GM18868 (cell line): ENCODE results near the gene STAT4.

Experiments
- ATAC-seq: cut with Tn5 transposase; IDR thresholded peaks from one replicate; pipeline ENCODE4 v1.9.1; 2021; ENCODE audit warnings: mild to moderate bottlenecking, moderate library complexity; ENCODE audit not compliant: unreplicated experiment

STAT4 gene

DNA sequence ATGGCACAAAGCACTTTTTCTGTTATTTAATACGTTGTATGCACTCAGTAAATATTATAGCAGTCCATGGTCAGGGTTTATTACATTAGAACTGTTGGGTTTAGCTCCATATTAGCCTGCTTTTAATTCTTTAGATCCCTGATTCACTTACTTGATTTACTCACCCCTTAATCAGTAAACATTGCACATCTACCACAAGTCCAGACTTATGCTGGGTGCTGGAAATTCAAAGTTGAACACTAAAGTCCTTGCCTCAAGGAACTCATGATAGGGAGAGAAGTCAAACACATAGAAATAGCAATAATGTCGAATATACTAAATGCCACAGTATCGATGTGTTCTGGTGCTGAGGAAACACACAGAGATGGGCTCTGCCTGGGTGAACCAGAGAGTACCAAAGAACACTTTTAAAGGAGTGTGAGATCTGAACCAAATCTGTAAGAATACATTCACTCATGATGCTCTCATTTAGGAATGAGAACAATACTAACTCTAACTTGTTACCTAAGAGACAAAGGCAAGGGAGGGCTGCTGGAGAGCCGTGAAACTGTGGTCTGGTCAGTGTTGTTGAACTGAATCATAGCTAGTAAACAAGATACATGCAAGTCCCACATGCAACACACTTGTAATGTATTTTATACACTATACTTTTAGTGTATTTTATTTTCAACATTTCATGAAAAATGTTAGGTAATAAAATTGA is 4.9 kb downstream of the STAT4 start:
- ATAC-seq: no peak

- no peak for ATAC-seq
Observed at GRCh38 chr2:191144217-191144616, 6.6 kb downstream of the STAT4 start.

- no peak for ATAC-seq
Observed at GRCh38 chr2:191143791-191144190, 7.0 kb downstream of the STAT4 start.

- ATAC-seq: no peak
Observed at GRCh38 chr2:191128911-191129304, 21.9 kb downstream of the STAT4 start.

GRCh38 chr2:191128172-191128910 is 22.5 kb downstream of the STAT4 start:
- ATAC-seq: peak; percentile 91

- ATAC-seq: no peak
Observed at GRCh38 chr2:191127235-191127634, 23.6 kb downstream of the STAT4 start.

DNA sequence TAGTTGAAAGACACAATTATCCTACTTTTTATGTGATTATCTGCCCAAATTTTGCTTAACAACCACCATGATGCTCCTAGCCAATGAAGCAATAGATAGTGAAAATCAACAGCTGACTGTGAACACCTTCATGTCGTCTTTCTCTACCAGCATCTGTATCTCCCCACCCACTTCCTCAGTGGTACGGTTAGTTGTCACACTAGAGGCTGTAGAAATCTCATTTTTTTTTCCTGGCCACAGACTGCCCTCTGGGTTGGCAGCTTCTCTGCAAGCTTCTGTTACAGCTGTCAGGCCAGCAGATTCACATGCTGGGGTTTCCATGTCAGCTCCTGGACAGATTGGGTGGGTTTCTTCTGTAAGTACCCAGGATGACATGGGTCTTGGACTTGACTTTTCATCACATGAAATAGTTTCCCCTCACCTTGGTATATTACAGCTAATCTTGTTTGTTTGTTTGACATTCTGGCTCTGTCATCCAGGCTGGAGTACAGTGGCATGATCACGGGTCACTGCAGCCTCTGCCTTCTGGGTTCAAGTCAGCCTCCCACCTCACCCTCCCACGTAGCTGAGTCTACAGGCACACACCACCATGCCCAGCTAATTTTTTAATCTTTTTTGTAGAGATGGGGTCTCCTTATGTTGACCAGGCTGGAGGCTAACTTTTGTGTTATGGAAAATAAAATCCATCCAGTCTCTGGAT is 24.3 kb downstream of the STAT4 start:
- no peak for ATAC-seq

- ATAC-seq: no peak
Observed at GRCh38 chr2:191125646-191126045, 25.1 kb downstream of the STAT4 start.

DNA sequence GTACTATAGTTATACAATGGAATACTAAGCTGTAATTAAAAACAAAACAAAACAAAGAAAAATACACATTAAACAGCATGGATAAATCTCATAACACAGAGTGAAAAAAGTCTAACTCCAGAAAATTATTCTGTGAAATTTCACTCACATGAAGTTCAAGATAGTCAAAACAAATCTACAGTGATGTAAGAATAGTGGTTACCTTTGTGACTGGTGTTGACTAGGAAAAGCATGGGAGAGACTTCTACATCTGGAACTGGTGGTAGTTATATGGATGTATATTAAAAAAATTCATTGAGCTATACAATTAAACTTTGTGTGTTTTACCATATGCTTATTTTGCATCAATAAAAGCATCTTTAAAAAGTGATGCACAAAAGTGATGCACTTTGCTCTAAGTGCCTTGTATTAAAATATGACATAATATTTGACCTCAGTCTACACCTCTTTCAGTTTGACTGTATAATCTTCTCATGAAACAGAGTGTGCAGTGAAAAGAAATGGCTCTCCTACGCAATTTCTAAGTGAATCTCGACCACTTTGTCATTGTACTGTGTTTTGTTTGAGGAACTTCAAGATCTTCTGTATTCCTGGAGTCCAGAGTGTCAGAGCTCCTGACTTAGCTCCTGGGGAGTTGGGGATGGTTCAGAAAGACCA is 28.0 kb downstream of the STAT4 start:
- ATAC-seq: peak; percentile 93

- no peak for ATAC-seq
Observed at GRCh38 chr2:191117341-191117740, 33.5 kb downstream of the STAT4 start.

DNA sequence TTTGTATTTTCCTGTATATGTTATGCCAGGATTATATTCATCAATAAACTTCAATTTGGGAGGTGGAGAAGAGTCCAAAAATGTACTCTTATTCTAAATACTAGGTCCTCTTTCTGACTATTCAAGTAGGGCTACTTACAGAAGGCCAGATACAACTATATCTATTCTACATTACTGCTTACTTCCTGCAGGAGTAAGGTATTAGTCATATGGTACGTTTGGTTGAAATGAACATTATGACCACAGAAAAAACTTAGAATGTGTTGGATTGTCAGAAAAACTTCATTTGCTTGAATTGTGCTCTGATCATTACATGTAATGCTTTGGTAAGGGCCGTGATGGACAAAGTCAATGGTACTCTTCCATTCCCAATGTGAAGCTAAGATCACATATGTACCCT is 35.0 kb downstream of the STAT4 start:
- peak; percentile 46 for ATAC-seq

DNA sequence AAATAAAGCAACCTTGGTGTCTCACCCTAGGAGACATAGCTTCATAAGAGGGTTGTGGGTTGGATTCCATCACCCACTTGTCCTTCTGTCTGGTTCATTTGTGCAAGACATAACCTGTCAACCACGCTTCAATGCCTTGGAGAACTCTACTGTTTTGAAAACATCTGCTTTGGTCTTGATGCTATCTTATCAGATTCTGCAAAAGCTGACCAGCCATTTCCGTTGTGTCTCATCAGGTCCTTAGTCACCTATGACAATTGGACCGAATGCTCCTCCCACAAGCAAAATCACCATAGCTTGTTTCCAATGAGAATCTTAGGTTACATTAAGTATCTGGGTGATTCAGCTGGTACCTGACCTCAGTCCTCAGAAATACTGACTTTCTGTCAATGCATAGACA is 35.4 kb downstream of the STAT4 start:
- peak; percentile 71 for ATAC-seq

DNA sequence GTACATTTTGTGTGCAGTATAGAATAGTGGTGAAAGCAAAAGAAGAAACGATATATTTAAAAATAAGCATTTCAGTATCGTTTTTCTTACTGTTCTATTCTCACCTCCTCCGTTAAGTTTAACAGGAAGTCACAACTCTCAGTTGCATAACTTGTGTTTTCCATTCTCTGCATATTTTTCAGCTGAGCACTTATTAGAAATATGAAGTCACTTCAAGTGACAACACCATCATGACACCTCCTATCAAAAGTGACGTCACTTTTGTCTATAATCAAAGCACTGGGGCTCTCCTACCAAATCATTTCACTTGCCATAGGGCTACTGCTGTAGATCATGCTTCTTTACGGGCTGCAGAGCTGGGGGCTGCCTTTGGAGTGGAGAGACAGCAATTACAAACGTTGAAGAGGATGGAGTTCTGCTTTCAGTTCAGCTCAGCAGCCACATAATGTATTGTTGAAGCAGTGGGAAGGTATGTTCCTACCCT is 36.3 kb downstream of the STAT4 start:
- ATAC-seq: peak; percentile 73

- no peak for ATAC-seq
Observed at GRCh38 chr2:191113761-191114160, 37.0 kb downstream of the STAT4 start.

DNA sequence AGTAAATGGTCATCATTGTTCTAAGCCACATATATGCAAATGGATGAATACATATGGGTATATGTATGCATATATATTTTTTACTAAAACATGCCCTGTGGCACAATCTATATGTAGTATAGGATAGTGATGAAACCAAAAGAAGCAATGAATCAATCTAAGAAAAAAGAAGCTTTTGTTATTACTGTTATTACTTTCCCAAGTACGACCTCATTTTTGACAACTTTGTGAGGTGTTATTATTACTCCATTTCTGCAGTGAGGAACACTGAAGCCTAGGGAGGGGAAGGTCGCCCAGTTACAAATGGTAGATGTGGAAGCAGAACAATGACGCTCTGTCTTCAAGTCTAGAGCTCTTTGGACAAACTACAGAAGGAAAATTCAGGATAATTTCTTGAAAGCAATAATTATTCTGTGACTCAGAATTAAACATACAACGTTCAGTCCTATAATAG is 38.3 kb downstream of the STAT4 start:
- no peak for ATAC-seq

GRCh38 chr2:191109888-191110287 is 40.9 kb downstream of the STAT4 start:
- no peak for ATAC-seq

DNA sequence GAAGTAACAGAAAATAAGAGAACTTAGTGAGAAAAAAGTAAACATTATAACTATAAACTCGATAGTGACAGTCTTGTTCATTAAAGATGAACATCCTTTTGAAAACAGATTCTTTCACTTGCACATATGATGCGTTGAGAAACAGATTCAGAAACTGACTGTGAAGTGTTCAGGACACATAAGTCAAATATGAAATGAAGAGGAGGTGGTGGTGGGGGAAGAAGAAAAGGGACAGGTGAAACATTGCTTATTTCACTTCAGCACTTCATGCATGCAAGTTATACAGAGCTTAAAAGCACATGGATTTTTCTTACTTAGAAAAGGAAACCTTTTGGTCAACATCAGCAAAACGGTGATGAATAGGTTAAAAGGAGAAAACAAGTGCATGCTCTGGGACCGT is 42.5 kb downstream of the STAT4 start:
- no peak for ATAC-seq

DNA sequence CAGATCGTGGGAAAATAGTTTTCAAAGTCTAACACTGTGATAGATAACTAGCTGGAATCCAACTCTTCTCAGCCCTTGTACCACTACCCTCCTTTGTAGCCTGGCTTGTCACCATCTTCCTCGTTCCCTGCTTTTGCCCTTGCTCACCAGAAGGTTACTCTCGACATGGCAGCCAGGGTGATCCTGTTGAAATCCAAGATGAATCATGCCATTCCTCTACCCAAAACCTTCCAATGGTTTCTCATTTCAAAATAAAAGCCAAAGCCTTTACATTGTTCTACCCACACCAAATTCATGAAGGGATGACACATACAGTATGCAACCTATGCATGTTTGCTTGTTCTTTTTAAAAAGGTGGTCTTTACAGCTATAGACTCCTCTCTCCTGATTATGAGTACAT is 45.7 kb downstream of the STAT4 start:
- no peak for ATAC-seq

DNA sequence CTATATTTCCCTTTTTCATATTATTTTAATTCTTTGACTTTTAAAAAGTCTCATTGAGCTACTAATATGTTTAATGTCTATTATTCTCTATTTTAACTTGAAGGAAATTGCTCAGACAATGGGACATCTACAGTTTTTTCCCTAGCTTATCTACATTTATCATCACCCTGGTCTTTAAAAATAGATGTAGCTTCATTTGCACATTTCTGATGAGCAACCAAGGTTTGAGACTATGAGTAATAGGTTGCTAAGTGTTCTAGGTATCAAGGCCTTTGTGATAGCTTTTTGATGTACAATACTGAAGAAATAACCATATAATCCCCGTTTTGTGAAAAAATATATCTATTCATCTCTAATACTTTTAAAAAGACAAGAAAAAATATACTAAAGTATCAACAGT is 47.0 kb downstream of the STAT4 start:
- no peak for ATAC-seq

- no peak for ATAC-seq
Observed at GRCh38 chr2:191100216-191100615, 50.6 kb downstream of the STAT4 start.

DNA sequence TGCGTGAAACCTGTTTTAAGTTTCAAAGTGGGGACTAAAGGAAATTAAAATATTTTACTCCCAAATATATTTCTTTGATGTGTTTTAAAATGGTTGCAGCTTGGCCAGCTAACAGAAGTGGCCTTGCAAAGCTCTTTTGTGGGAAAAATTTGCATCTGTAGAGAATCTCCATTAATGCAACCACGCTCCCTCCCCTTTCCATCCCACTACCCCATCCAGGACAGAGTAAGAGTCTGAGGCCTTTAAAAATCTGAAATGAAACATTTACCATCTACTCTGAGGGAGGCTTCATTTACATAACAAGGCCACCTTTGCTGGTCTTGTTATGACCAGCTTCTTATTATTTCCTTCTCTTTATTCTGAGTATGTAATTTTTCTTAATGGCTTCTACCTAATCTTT is 63.5 kb downstream of the STAT4 start:
- ATAC-seq: no peak
